Renal cortical epithelial cell (primary cell): Measurements from ENCODE around the gene KCNJ4. TPM values are rescaled to one million over a fixed set of nuclear protein-coding genes. Genes with fewer than 3 reads are reported as not detected.
A peak's percentile ranks its signal among the peaks of the same experiment; 100 is the strongest.

ENCODE experiments used
- DNase-seq: peaks from one replicate; pipeline ENCODE4 v3.0.0-alpha.2; 2011; ENCODE audit warnings: low read depth
- total RNA-seq: library from RNA; depleted of rRNA; stranded (reverse); fragments of >200 nt; gene quantifications from 2 replicates; pipeline ENCODE4 v1.2.3, GENCODE V29; 2014

The KCNJ4 gene
- total RNA-seq, 1 donor from 2014 or later, result not detected

- no peak for DNase-seq
Observed at GRCh38 chr22:38453066-38453672, 1.8 kb downstream of the KCNJ4 start.

GRCh38 chr22:38452373-38453065, 2.5 kb downstream of the KCNJ4 start:
- DNase-seq, result no peak

GRCh38 chr22:38451864-38452263, 3.1 kb downstream of the KCNJ4 start:
- DNase-seq, result no peak

- no peak for DNase-seq
Observed at GRCh38 chr22:38451404-38451803, 3.6 kb downstream of the KCNJ4 start.

- no peak for DNase-seq
Observed at GRCh38 chr22:38450234-38450797, 4.7 kb downstream of the KCNJ4 start.

GRCh38 chr22:38449776-38450175, 5.2 kb downstream of the KCNJ4 start:
- no peak for DNase-seq

GRCh38 chr22:38448945-38449745, 5.9 kb downstream of the KCNJ4 start:
- no peak for DNase-seq

- no peak for DNase-seq
Observed at GRCh38 chr22:38446018-38446601, 8.9 kb downstream of the KCNJ4 start.

GRCh38 chr22:38444783-38445182, 10.2 kb downstream of the KCNJ4 start:
- DNase-seq, result no peak

GRCh38 chr22:38443628-38444521, 11.1 kb downstream of the KCNJ4 start:
- DNase-seq, result no peak

GRCh38 chr22:38442967-38443627, 11.9 kb downstream of the KCNJ4 start:
- peak; percentile 41 for DNase-seq

GRCh38 chr22:38441620-38442287, 13.2 kb downstream of the KCNJ4 start:
- no peak for DNase-seq

- no peak for DNase-seq
Observed at GRCh38 chr22:38440747-38441350, 14.2 kb downstream of the KCNJ4 start.

GRCh38 chr22:38437416-38437815, 17.6 kb downstream of the KCNJ4 start:
- no peak for DNase-seq

- no peak for DNase-seq
Observed at GRCh38 chr22:38436629-38437395, 18.2 kb downstream of the KCNJ4 start.

- no peak for DNase-seq
Observed at GRCh38 chr22:38435965-38436364, 19.0 kb downstream of the KCNJ4 start.

GRCh38 chr22:38435010-38435409, 20.0 kb downstream of the KCNJ4 start:
- no peak for DNase-seq

- no peak for DNase-seq
Observed at GRCh38 chr22:38433871-38434270, 21.1 kb downstream of the KCNJ4 start.

- DNase-seq, result peak; percentile 6
Observed at GRCh38 chr22:38432264-38432663, 22.7 kb downstream of the KCNJ4 start.
